GM18873 (cell line): Measurements from ENCODE around the gene TMEM236.

Source experiments
- ATAC-seq: cut with Tn5 transposase; IDR thresholded peaks from one replicate; pipeline ENCODE4 v1.9.1; 2021; ENCODE audit warnings: mild to moderate bottlenecking, moderate library complexity, moderate number of reproducible peaks; ENCODE audit not compliant: unreplicated experiment, low FRiP score

Gene TMEM236

DNA sequence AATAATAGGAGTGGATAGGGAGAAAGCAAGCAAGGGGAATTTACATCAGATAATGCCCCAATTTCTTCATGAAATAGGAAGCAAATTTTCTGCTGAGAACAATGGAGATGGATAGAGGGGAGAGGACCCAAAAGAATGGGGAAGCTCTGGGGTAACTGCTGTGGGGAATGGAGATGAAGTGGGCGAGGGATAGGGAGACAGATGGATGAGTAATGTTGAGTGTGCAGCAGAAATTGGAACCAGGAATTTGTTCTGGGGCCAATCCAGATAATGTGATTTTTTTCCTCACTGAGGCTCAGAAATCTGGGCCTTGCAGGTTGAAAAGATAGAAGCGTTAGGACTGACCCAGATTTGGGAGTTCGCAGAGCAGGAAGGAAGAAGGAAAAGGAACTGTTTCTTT lies 32.7 kb downstream of the TMEM236 start:
- no peak for ATAC-seq

GRCh38 chr10:17785276-17785930 lies 33.4 kb downstream of the TMEM236 start:
- ATAC-seq, result no peak

DNA sequence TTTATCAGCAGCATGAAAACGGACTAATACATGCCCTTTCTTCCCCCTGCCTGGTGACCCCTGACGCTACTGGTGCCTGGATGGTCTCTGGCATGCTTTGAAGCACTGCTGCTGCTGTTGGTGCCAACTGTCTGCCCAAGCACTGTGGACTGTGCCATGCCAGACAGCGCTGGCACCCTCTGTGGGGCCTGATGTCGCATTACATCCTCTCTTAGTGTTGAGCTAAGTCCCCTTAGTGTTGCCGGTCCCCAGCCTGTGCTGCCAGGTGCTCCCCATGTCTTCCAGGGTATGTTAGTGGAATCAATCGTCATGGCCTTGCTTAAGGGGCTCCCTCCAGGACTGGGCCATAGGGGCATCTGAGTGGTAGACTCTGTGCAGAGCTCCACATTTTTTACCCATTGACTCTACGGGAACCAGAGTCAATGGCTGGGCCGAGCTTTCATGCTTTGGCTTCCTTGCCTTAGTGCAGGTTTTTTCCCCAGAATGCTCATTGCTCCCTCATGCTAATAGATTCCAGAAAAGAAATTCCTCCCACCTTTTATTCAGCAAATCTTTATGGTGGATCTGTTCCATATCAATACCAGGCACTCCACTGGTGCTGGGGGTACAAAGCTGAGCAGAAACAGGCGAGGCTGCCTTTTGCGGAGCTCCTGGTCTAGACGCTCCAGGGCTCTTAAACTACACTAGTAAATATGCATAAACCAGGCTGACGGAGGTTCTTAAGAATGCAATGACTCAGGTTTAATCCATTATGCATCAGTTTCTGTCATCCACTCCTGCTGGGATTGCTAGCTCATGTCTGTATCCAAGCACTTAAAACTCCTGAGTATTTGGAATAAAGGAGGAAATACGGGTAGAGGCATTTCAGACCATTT lies 35.3 kb downstream of the TMEM236 start:
- no peak for ATAC-seq

DNA sequence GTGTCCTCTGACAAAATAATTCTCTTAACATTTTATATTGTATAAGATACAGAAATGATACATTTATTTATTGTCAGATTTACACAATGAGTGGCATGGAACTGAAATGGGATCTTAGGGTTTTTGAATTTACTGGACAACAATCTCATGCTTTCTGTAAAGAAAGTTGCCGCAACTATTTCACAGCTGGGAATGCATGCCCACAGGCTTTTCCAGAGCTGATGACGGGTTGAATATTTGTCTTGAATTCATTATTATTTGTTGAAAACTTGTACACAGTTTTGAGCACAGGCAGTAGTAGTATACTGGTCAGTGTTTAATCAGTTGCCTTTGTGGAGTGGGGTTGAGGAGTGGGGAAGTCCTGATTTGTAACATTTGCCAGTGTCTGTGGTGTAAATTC lies 36.6 kb downstream of the TMEM236 start:
- no peak for ATAC-seq

- no peak for ATAC-seq
Measured at GRCh38 chr10:17789396-17789795, 37.4 kb downstream of the TMEM236 start.

GRCh38 chr10:17790651-17791050 lies 38.6 kb downstream of the TMEM236 start:
- ATAC-seq, result no peak

DNA sequence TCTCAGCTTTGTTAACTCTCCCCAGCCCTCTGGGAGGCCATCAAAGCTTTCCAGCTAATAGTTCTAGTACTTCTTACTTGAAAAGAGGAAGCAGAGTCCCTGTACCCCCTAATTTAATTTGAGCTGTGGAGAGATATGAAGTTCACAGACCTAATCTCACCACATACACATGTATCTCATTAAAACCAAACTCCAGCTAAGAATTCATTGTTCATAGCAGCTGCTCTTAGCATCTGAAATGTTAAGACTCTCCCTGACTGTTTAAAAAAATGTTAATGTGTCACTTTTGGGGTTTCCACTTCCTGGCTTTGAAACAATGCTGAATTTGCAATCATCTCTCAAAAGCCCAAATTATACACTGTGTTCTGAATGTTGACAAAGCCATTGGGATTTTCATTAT lies 41.0 kb downstream of the TMEM236 start:
- no peak for ATAC-seq

DNA sequence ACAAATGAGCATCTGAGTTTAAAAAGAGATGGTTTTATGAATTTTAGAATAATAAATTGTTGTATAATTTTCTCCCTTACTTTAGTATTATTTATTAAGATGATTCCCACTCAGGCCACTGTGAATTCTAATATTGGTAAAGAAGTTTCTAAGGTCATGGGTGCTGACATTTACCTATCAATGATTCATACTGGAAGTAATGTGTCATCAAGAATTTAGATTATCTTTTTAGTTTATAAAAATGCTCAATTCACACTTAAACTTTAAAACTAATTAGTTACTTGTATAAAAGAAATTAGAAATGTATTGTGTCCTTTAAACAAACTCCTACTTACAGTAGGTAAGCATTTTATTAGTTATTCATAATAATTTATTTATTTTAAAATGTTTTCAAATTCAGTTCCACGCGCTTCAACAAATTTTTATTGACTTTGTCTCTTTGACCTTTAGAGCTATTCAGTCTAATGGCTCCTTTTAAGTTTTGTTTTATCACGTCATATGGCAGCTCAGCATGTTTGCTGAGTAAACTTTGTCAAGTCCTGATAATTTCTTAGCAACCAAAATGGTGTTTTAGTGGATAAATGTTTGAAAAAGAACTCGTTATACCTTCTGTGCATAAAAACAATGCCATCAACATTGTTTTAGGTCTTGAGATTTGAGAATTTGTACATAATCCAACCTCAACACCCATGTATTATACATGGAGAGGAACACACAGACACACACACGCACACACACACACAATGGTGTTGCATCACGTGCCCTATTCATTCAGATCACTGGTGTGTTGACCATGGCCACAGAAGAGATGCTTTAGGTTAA lies 42.0 kb downstream of the TMEM236 start:
- no peak for ATAC-seq

DNA sequence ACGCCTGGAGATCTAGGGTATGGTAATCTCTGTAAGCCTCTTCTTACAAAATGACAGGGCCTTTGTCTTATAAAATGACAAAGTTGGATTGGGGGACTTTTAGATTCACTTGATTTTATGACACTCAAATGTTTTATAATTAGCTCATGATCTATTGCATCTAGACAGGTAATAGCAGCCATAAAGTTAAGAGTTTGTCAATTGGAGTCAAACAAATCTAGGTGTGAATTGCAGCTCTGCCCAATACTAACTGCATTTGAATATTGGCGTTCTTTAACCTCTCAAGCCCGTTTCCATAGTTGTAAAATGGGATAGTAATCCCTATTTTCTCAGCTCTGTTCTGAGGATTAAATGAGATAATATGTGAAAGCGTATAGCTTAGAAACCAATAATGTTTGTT lies 43.1 kb downstream of the TMEM236 start:
- no peak for ATAC-seq

GRCh38 chr10:17795813-17796594 lies 44.0 kb downstream of the TMEM236 start:
- no peak for ATAC-seq

GRCh38 chr10:17801507-17801906 lies 49.5 kb downstream of the TMEM236 start:
- no peak for ATAC-seq

DNA sequence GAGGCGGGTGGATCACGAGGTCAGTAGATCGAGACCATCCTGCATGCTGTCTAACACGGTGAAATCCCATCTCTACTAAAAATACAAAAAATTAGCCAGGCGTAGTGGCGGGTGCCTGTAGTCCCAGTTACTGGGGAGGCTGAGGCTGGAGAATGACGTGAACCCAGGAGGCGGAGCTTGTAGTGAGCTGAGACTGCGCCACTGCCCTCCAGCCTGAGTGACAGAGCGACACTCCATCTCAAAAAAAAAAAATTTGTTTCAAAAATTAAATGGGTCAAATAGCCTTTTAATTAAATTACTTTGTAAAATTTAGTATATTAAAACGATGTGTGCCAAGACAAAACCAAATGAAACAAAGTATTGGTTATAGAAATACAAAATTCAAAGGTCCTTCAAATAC lies 50.3 kb downstream of the TMEM236 start:
- no peak for ATAC-seq

DNA sequence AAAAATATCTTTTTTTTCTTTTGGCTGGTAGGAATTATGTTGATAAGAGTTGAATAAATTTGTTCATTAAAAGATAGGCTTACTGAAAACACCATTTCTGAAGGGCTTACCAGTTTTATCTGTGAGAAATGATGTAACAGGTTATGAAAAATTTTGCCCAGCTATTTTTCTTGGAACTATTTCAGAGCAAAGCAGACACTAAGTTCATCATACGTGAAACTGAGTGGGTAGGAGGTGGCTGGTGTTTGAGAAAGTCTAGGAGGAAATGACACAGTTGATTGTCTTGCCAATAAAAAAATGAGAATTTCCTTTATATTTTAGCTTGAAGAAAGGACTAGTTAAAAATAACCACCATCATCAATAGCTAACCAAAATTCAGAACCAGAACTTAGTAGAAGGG lies 51.0 kb downstream of the TMEM236 start:
- ATAC-seq, result no peak

DNA sequence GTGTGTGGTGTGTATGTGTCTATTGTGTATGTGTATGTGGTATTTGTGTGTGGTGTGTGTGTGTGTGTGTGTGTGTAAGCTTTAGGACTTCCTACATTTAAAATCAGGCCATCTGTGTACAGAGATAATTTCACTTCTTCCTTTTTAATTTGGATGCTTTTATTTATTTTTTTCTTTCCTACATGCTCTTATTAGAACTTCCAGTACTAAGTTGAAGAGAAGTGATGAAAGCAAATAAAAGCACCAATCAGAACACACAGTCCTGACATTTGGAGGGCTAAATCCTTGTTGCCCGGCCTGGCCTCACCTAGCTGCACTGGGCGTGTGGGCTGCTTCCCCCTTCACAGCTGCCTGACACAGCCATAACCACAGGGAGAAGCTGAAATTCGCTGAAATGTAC lies 53.3 kb downstream of the TMEM236 start:
- ATAC-seq, result no peak

GRCh38 chr10:17805921-17806577 lies 54.0 kb downstream of the TMEM236 start:
- ATAC-seq, result no peak

DNA sequence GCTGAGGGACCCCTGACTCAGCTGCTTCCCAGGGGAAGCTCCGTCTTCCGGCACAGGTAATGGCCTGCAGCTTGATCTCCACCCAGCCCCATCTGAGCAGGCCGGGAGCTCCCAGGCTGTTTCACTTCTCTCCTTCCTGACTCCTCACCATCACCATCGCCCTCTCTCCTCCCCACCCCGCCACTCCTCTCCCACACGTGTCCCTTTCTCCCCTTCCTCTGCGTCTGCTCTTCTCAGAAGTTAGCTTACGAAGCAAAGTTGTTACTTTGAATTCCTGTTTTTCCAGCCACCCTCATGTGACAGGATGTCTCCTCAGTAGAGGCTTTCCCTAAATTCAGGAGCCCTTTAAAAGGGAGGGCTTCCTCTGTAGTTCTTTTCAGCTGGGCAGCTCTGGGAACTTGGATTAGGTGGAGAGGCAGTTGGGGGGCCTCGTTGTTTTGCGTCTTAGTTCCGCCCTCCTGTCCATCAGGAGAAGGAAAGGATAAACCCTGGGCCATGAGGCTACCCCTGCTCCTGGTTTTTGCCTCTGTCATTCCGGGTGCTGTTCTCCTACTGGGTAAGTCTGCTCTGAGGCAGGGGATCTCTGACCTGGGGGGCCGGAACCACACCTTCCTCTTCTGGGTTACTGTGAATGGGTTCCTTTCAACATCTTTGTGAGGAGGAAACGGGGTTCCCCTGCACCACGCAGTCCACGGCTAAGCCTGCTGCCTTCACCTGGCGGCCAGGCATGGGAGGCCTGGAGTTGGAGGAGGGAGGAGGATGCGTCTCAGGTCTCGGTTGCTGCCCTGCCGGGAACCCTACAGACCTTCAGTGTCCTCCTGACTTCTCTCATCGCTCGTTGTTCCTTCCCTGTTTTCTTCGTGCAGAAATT lies 57.2 kb downstream of the TMEM236 start, which contains the start of gene MRC1:
Gene MRC1 (plus strand): TSS at position 378 of the 871 bp plus-strand sequence. CDS start 118 bp downstream, at position 496.
- no peak for ATAC-seq

- no peak for ATAC-seq
Measured at GRCh38 chr10:17811146-17811865, 59.3 kb downstream of the TMEM236 start.

- no peak for ATAC-seq
Measured at GRCh38 chr10:17814973-17815372, 63.0 kb downstream of the TMEM236 start.
